Dermis microvascular lymphatic vessel endothelial cell (primary cell): ENCODE data around the gene AFAP1L2. TPM values are rescaled to one million over a fixed set of nuclear protein-coding genes. Genes with fewer than 3 reads are reported as not detected.

Experiments used
- DNase-seq, 2 donors: peaks; one replicate each; pipeline versions ENCODE4 v3.0.0 to v3.0.0-alpha.2; 2010; ENCODE audit warnings: low read depth in 2 of 2
- total RNA-seq: library from RNA; depleted of rRNA; stranded (reverse); fragments of >200 nt; gene quantifications from 2 replicates; pipeline ENCODE4 v1.2.1, GENCODE V29; 2014

Gene AFAP1L2
- total RNA-seq, 1 donor from 2014 or later, result 1.2 TPM

GRCh38 chr10:114245121-114245791 lies 159.0 kb downstream of the AFAP1L2 start:
- DNase-seq, result no peak

Other genes with a start within 250 kb of the AFAP1L2 start
- gene CCDC186, start 230.3 kb downstream of the AFAP1L2 start, total RNA-seq, result 9.0 and 9.1 TPM in 2 replicates
- not detected in 2 replicates for gene TDRD1, start 225.1 kb downstream of the AFAP1L2 start, total RNA-seq
- gene VWA2, start 165.2 kb downstream of the AFAP1L2 start, total RNA-seq, result not detected in 2 replicates